Measurements from ENCODE around the gene KEL. TPM values are rescaled to one million over a fixed set of nuclear protein-coding genes. Genes with fewer than 3 reads are reported as not detected.

Gene KEL
- total RNA-seq, 1 experiment from 2014 or later = 0.91 TPM

DNA sequence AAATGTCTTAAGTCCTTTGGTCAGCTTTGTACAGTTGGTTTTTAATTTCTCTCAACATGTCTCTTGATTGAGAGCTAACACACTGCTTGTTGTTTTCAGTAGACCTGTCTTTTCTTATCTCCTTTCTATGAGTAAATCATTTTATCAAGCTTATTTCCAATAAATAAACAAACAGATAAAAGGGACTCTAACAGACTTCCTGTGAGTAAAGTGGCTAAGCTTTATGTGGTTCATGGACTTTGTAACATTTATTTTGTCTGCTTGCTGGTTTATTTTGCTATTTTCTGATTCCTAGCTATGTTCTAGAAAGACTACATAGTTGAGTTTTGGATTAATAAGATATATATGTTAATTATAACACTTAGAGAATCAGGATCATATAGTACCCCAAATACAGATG is 37.6 kb upstream of the KEL start:
- ChIA-PET RAD21 (ENCODE audit: low non-redundant PET in 1 of 2, low total read pairs in 2 of 2, uncharacterized antibody in 2 of 2, unreplicated experiment in 2 of 2) (interaction anchor here in 1 of 2 experiments (0.7 kb wide), 1 partner anchor 119 kb away, joined by 3 read pairs; no protein-coding TSS in a partner anchor), CTCF (interaction anchor here (0.8 to 18.9 kb wide), 6 partner anchors 120 to 396 kb away, joined by 3 to 331 read pairs (median 4); no protein-coding TSS in a partner anchor), POLR2A (no interaction called here)
- no TSS peak for BruUV-seq (replicated peaks)
- TF ChIP-seq SIN3A (IDR thresholded peaks at IDR 0.05; ENCODE audit: low read depth) = no peak
- TF ChIP-seq CBX3 (IDR thresholded peaks at IDR 0.05; ENCODE audit: low read depth) = no peak
- no peak for TF ChIP-seq SP1 (IDR thresholded peaks at IDR 0.05; ENCODE audit: low read depth)
- H3K9me2 ChIP-seq (ENCODE audit: insufficient read depth) = no peaks in the 10 kb centered on the region
- DNase-seq (ENCODE audit: low read depth, low spot score) = no peak
- peaks cover 0 to 8% of the 10 kb centered on the region in 2 experiments; a peak in 1 of 4 replicates for H3K4me1 ChIP-seq (ENCODE audit: control insufficient read depth in 1 of 2, insufficient read depth in 2 of 2, low read length in 2 of 2)
- H3K9ac ChIP-seq (ENCODE audit: low read length) = no peak overlapping the region
- no peak for ATAC-seq
- intact Hi-C loops (cut with micrococcal nuclease) = loop anchor here (5.0 to 10.0 kb wide), 3 partner anchors 395 to 495 kb away; no protein-coding TSS in a partner anchor
- H3K27ac ChIP-seq (ENCODE audit: low read depth, low read length) = no peak overlapping the region
- no peak overlapping the region for H3K4me3 ChIP-seq (replicated peaks in 1 of 2; ENCODE audit: low read depth in 1 of 2, low read length in 2 of 2)
- H3K79me2 ChIP-seq (ENCODE audit: insufficient read depth, low read length) = no peaks in the 10 kb centered on the region
- H3K4me2 ChIP-seq (ENCODE audit: low read length) = no peak overlapping the region
- no peaks in the 10 kb centered on the region for H4K20me1 ChIP-seq (ENCODE audit: insufficient read depth)
- no peaks in the 10 kb centered on the region for H3K9me3 ChIP-seq (ENCODE audit: control insufficient read depth in 1 of 2, insufficient read depth in 1 of 2, low read depth in 1 of 2, low read length in 2 of 2)
- no peaks in the 10 kb centered on the region for H3K27me3 ChIP-seq (ENCODE audit: insufficient read depth, low read length)
- no peaks in the 10 kb centered on the region for H3K36me3 ChIP-seq (ENCODE audit: control insufficient read depth in 1 of 2, insufficient read depth in 2 of 2, low read length in 2 of 2)
- no peak overlapping the region for H2AFZ ChIP-seq (ENCODE audit: low read depth, low read length, poor library complexity, severe bottlenecking)

DNA sequence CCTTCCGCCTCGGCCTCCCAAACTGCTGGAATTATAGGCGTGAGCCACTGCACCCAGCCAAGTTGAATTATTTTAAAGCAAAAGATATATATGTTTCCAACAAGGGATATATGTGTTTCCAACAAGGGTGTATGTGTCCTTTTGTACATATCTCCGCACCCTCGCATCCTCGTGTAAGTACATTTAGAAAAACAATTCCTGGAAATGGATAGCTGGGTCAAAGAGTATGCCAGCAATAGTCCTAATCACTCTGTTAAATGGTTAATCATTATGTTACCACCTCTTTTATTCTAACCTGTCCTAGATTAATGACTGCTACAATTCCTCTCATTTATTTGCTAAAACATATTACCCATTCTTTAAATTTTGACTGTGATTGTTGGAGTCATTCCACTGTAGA is 36.8 kb upstream of the KEL start:
- no peak overlapping the region for H3K27ac ChIP-seq (ENCODE audit: low read depth, low read length)
- no peaks in the 10 kb centered on the region for H3K79me2 ChIP-seq (ENCODE audit: insufficient read depth, low read length)
- intact Hi-C loops (cut with micrococcal nuclease) = no loop called here
- TF ChIP-seq POLR2A (IDR thresholded peaks at IDR 0.05; ENCODE audit: borderline replicate concordance, extremely low read depth, insufficient read depth, insufficient read length) = no peak
- no peak for TF ChIP-seq REST (IDR thresholded peaks at IDR 0.05; ENCODE audit: low read depth)
- no peak for TF ChIP-seq YY1 (IDR thresholded peaks at IDR 0.05; ENCODE audit: extremely low read depth, insufficient replicate concordance, low read depth, low read length)
- TF ChIP-seq SP1 (IDR thresholded peaks at IDR 0.05; ENCODE audit: low read depth) = no peak
- no peak for TF ChIP-seq SIN3A (IDR thresholded peaks at IDR 0.05; ENCODE audit: low read depth)
- TF ChIP-seq CTCF (IDR thresholded peaks at IDR 0.05 in 2 of 3, conservative IDR thresholded peaks at IDR 0.05 in 1 of 3; ENCODE audit: borderline replicate concordance in 1 of 3, insufficient read depth in 1 of 3, low read depth in 2 of 3, low read length in 2 of 3) = no peak
- no peak for TF ChIP-seq POLR2AphosphoS5 (IDR thresholded peaks at IDR 0.05; ENCODE audit: low read depth, low read length)
- TF ChIP-seq CEBPB (IDR thresholded peaks at IDR 0.05; ENCODE audit: low read depth) = no peak
- no peak for TF ChIP-seq ZFX (IDR thresholded peaks at IDR 0.05)
- no peaks in the 10 kb centered on the region for H3K9me2 ChIP-seq (ENCODE audit: insufficient read depth)
- no TSS peak for BruUV-seq (replicated peaks)
- H3K4me2 ChIP-seq (ENCODE audit: low read length) = no peak overlapping the region
- H3K4me1 ChIP-seq (ENCODE audit: control insufficient read depth in 1 of 2, insufficient read depth in 2 of 2, low read length in 2 of 2) = peaks cover 0 to 8% of the 10 kb centered on the region in 2 experiments; a peak in 1 of 4 replicates
- no peak overlapping the region for H3K4me3 ChIP-seq (replicated peaks in 1 of 2; ENCODE audit: low read depth in 1 of 2, low read length in 2 of 2)
- CTCF ChIA-PET = interaction anchor here (1.1 to 18.9 kb wide), 5 partner anchors 89 to 366 kb away, joined by 3 to 331 read pairs (median 5); no protein-coding TSS in a partner anchor
- H3K36me3 ChIP-seq (ENCODE audit: control insufficient read depth in 1 of 2, insufficient read depth in 2 of 2, low read length in 2 of 2) = no peaks in the 10 kb centered on the region
- no peaks in the 10 kb centered on the region for H4K20me1 ChIP-seq (ENCODE audit: insufficient read depth)
- no peak for DNase-seq (ENCODE audit: low read depth, low spot score)
- no peak overlapping the region for H3K9ac ChIP-seq (ENCODE audit: low read length)
- H2AFZ ChIP-seq (ENCODE audit: low read depth, low read length, poor library complexity, severe bottlenecking) = no peak overlapping the region
- no peak for ATAC-seq
- H3K27me3 ChIP-seq (ENCODE audit: insufficient read depth, low read length) = no peaks in the 10 kb centered on the region
- RAD21 ChIA-PET (ENCODE audit: low non-redundant PET in 1 of 2, low total read pairs in 2 of 2, uncharacterized antibody in 2 of 2, unreplicated experiment in 2 of 2) = no interaction called here
- H3K9me3 ChIP-seq (ENCODE audit: control insufficient read depth in 1 of 2, insufficient read depth in 1 of 2, low read depth in 1 of 2, low read length in 2 of 2) = no peaks in the 10 kb centered on the region
- POLR2A ChIA-PET = no interaction called here

Measured in HCT116 (cell line).